H1 (cell line): Measurements from ENCODE around the gene MYOD1.

ENCODE experiments used
- ATF2 ChIP-seq: IDR thresholded peaks from 2 replicates; pipeline ENCODE4 v1.6.1; 2012; ENCODE audit warnings: low read length, inconsistent platforms
- BCL11A ChIP-seq, 2 experiments: IDR thresholded peaks; one replicate each; pipeline ENCODE4 v1.6.1; 2011; ENCODE audit warnings: low read depth in 2 of 2, low read length in 2 of 2, mild to moderate bottlenecking in 2 of 2
- CTCF ChIP-seq, 3 experiments: IDR thresholded peaks; 1 replicate in 2 of 3; 2 replicates in 1 of 3; pipeline versions ENCODE4 v1.5.1 to v1.6.1; 2011; ENCODE audit warnings: low read length in 3 of 3, mild to moderate bottlenecking in 3 of 3, inconsistent platforms in 2 of 3, low read depth in 1 of 3, moderate library complexity in 1 of 3; ENCODE audit not compliant: insufficient read depth in 1 of 3; ENCODE audit errors: control extremely low read depth in 1 of 3
- EZH2 ChIP-seq: fragments of 200-600 bp; sonication (generic); IDR thresholded peaks from 2 replicates; pipeline ENCODE4 v1.7.1; 2012; ENCODE audit warnings: low read depth, mild to moderate bottlenecking, moderate library complexity, low read length, inconsistent platforms; ENCODE audit not compliant: severe bottlenecking
- JUN ChIP-seq: IDR thresholded peaks from 2 replicates; pipeline ENCODE4 v1.6.1; 2011; ENCODE audit warnings: low read depth, mild to moderate bottlenecking, improper control_type of control experiment, low read length
- JUND ChIP-seq: IDR thresholded peaks from 2 replicates; pipeline ENCODE4 v1.6.1; 2011; ENCODE audit warnings: mild to moderate bottlenecking, improper control_type of control experiment, low read length
- MAX ChIP-seq: IDR thresholded peaks from 2 replicates; pipeline ENCODE4 v1.6.1; 2012; ENCODE audit warnings: inconsistent platforms
- PHF8 ChIP-seq: fragments of 200-600 bp; sonication (generic); conservative IDR thresholded peaks from 2 replicates; pipeline ENCODE4 v1.7.1; 2012; ENCODE audit warnings: low read depth, mild to moderate bottlenecking, inconsistent platforms, low read length, moderate library complexity
- POLR2A ChIP-seq, 2 experiments: IDR thresholded peaks; 1 replicate in 1 of 2; 2 replicates in 1 of 2; pipeline ENCODE4 v1.6.1; 2011; ENCODE audit warnings: low read depth in 2 of 2, low read length in 2 of 2, mild to moderate bottlenecking in 2 of 2; ENCODE audit errors: control extremely low read depth in 1 of 2
- POLR2AphosphoS5 ChIP-seq: IDR thresholded peaks from 2 replicates; pipeline ENCODE4 v1.6.1; 2011; ENCODE audit warnings: low read depth, low read length
- SP1 ChIP-seq: IDR thresholded peaks from 2 replicates; pipeline ENCODE4 v1.6.1; 2011; ENCODE audit warnings: low read depth, low read length
- TAF1 ChIP-seq: IDR thresholded peaks from 2 replicates; pipeline ENCODE4 v1.6.1; 2011; ENCODE audit warnings: mild to moderate bottlenecking, low read depth, low read length
- USF2 ChIP-seq: IDR thresholded peaks from 2 replicates; pipeline ENCODE4 v1.6.1; 2011; ENCODE audit warnings: low read length, improper control_type of control experiment
- YY1 ChIP-seq: IDR thresholded peaks from 2 replicates; pipeline ENCODE4 v1.6.1; 2011; ENCODE audit warnings: low read depth, mild to moderate bottlenecking, low read length

- TF ChIP-seq MAX: no peak
- TF ChIP-seq JUND: no peak
- TF ChIP-seq CTCF (IDR thresholded peaks at IDR 0.05; ENCODE audit: control extremely low read depth in 1 of 3, insufficient read depth in 1 of 3, low read depth in 1 of 3, low read length in 3 of 3): no peak
- TF ChIP-seq PHF8: no peak
- no peak for TF ChIP-seq POLR2AphosphoS5
- TF ChIP-seq EZH2: no peak
- no peak for TF ChIP-seq BCL11A (IDR thresholded peaks at IDR 0.05; ENCODE audit: low read depth in 2 of 2, low read length in 2 of 2)
- no peak for TF ChIP-seq ATF2
- TF ChIP-seq JUN: no peak
- no peak for TF ChIP-seq YY1
- TF ChIP-seq USF2: no peak
- TF ChIP-seq TAF1: no peak
- TF ChIP-seq POLR2A (IDR thresholded peaks at IDR 0.05; ENCODE audit: control extremely low read depth in 1 of 2, low read depth in 2 of 2, low read length in 2 of 2): no peak
- TF ChIP-seq SP1: no peak
Observed at GRCh38 chr11:17734418-17734911, 15.1 kb downstream of the MYOD1 start, which contains the start of gene KCNC1.
